H54 (cell line): Measurements from ENCODE around the gene EVI5.
A peak's percentile ranks its signal among the peaks of the same experiment; 100 is the strongest.
"Not testable (repeated sequence)": the region's sequence is repeated elsewhere in the genome, so short reads cannot be mapped to it uniquely, and the experiment has no call there.

Source experiments
- DNase-seq: peaks from one replicate; pipeline ENCODE4 v3.0.0; 2011; ENCODE audit warnings: low spot score, mixed read lengths; ENCODE audit not compliant: insufficient read length
- FAIRE-seq: peaks from 3 replicates; lab custom pipeline; 2011; peaks lifted over from hg19 to GRCh38; lab: Jason Lieb, UNC
- POLR2A ChIP-seq: IDR thresholded peaks from 2 replicates; pipeline ENCODE4 v1.6.1; 2011; ENCODE audit warnings: low read depth, mild to moderate bottlenecking, low read length

The EVI5 gene

GRCh38 chr1:92778376-92778775 is 6.5 kb downstream of the EVI5 start:
- DNase-seq = no peak
- TF ChIP-seq POLR2A = no peak
- no peak for FAIRE-seq

- DNase-seq (no peak), FAIRE-seq (no peak)
- no peak for TF ChIP-seq POLR2A
Measured at GRCh38 chr1:92774407-92774806, 10.5 kb downstream of the EVI5 start.

- DNase-seq, FAIRE-seq: not testable (repeated sequence)
Measured at GRCh38 chr1:92773749-92774148, 11.2 kb downstream of the EVI5 start.

GRCh38 chr1:92769856-92770255 is 15.1 kb downstream of the EVI5 start:
- FAIRE-seq (no peak), DNase-seq (no peak)
- TF ChIP-seq POLR2A = no peak

GRCh38 chr1:92768915-92769314 is 16.0 kb downstream of the EVI5 start:
- TF ChIP-seq POLR2A = no peak
- FAIRE-seq = no peak
- no peak for DNase-seq

- TF ChIP-seq POLR2A = no peak
- DNase-seq (no peak), FAIRE-seq (no peak)
Measured at GRCh38 chr1:92768296-92768695, 16.6 kb downstream of the EVI5 start.

GRCh38 chr1:92764116-92764515 is 20.8 kb downstream of the EVI5 start:
- TF ChIP-seq POLR2A = no peak
- FAIRE-seq = no peak
- DNase-seq = no peak

- TF ChIP-seq POLR2A = no peak
- no peak for DNase-seq
- FAIRE-seq = no peak
Measured at GRCh38 chr1:92762355-92762754, 22.6 kb downstream of the EVI5 start.

GRCh38 chr1:92759361-92759760 is 25.5 kb downstream of the EVI5 start:
- FAIRE-seq = no peak
- TF ChIP-seq POLR2A = no peak
- DNase-seq = no peak

GRCh38 chr1:92756537-92756936 is 28.4 kb downstream of the EVI5 start:
- no peak for FAIRE-seq
- no peak for DNase-seq
- TF ChIP-seq POLR2A = no peak

- no peak for DNase-seq
- FAIRE-seq = no peak
- no peak for TF ChIP-seq POLR2A
Measured at GRCh38 chr1:92755541-92756461, 29.1 kb downstream of the EVI5 start.

- no peak for TF ChIP-seq POLR2A
- FAIRE-seq (no peak), DNase-seq (no peak)
Measured at GRCh38 chr1:92754719-92755050, 30.2 kb downstream of the EVI5 start.

GRCh38 chr1:92754000-92754718 is 30.7 kb downstream of the EVI5 start:
- FAIRE-seq = peak; percentile 30
- DNase-seq = peak; percentile 6
- TF ChIP-seq POLR2A = no peak

GRCh38 chr1:92752719-92753118 is 32.2 kb downstream of the EVI5 start:
- DNase-seq = no peak
- FAIRE-seq = no peak
- TF ChIP-seq POLR2A = no peak
